Neural progenitor cell (in vitro differentiated cells): ENCODE measurements around the gene BRD3. TPM values are rescaled to one million over a fixed set of nuclear protein-coding genes. Genes with fewer than 3 reads are reported as not detected.

Source experiments
- DNase-seq: peaks from one replicate; pipeline ENCODE4 v3.0.0-alpha.2; 2016; ENCODE audit warnings: low spot score
- H2AFZ ChIP-seq: fragments of 200-600 bp; sonication (generic); replicated peaks from 2 replicates; pipeline ENCODE4 v1.6.1; 2016; ENCODE audit warnings: antibody characterized with exemption
- H3F3A ChIP-seq: fragments of 200-600 bp; sonication (generic); 2 replicates; pipeline ENCODE4 v1.6.1; 2016; ENCODE audit warnings: antibody characterized with exemption, low read depth
- H3K27ac ChIP-seq: fragments of 200-600 bp; sonication (generic); 2 replicates; pipeline ENCODE4 v1.5.1; 2016; ENCODE audit warnings: mild to moderate bottlenecking
- H3K27me3 ChIP-seq: fragments of 200-600 bp; sonication (generic); 2 replicates; pipeline ENCODE4 v1.6.1; 2016; ENCODE audit warnings: mild to moderate bottlenecking, moderate library complexity
- H3K36me3 ChIP-seq: fragments of 200-600 bp; sonication (generic); 2 replicates; pipeline ENCODE4 v1.5.1; 2016
- H3K4me1 ChIP-seq: fragments of 200-600 bp; sonication (generic); 2 replicates; pipeline ENCODE4 v1.6.1; 2016; ENCODE audit warnings: mixed run types
- H3K4me2 ChIP-seq: fragments of 200-600 bp; sonication (generic); 2 replicates; pipeline ENCODE4 v1.6.1; 2016
- H3K4me3 ChIP-seq: fragments of 200-600 bp; sonication (generic); 2 replicates; pipeline ENCODE4 v1.5.1; 2016
- H3K79me2 ChIP-seq: fragments of 200-600 bp; sonication (generic); 2 replicates; pipeline ENCODE4 v1.6.1; 2016; ENCODE audit warnings: low read depth
- H3K9ac ChIP-seq: fragments of 200-600 bp; sonication (generic); 2 replicates; pipeline ENCODE4 v1.6.1; 2016
- H3K9me3 ChIP-seq: fragments of 200-600 bp; sonication (generic); 2 replicates; pipeline ENCODE4 v1.5.1; 2016; ENCODE audit warnings: low read depth
- H4K20me1 ChIP-seq: fragments of 200-600 bp; sonication (generic); 2 replicates; pipeline ENCODE4 v1.6.1; 2016; ENCODE audit warnings: low read depth
- H3K27ac Mint-ChIP-seq: 3 replicates; pipeline ENCODE4 v1.8.0; 2021; ENCODE audit warnings: mixed read lengths
- H3K27me3 Mint-ChIP-seq: 2 replicates; pipeline ENCODE4 v1.8.0; 2022; ENCODE audit warnings: low read depth, mild to moderate bottlenecking, inconsistent platforms, moderate library complexity, mixed read lengths; ENCODE audit not compliant: insufficient read depth
- H3K36me3 Mint-ChIP-seq: 3 replicates; pipeline ENCODE4 v1.8.0; 2021; ENCODE audit warnings: mixed read lengths
- H3K4me1 Mint-ChIP-seq: 3 replicates; pipeline ENCODE4 v1.8.0; 2021; ENCODE audit warnings: mixed read lengths
- H3K4me3 Mint-ChIP-seq: 3 replicates; pipeline ENCODE4 v1.8.0; 2021; ENCODE audit warnings: mild to moderate bottlenecking, moderate library complexity, mixed read lengths
- H3K9me3 Mint-ChIP-seq: 3 replicates; pipeline ENCODE4 v1.8.0; 2020; ENCODE audit warnings: mixed read lengths
- CTCF ChIP-seq: fragments of 200-600 bp; sonication (generic); IDR thresholded peaks from 2 replicates; pipeline ENCODE4 v1.5.1; 2017; ENCODE audit warnings: antibody characterized with exemption, mild to moderate bottlenecking
- EZH2 ChIP-seq: fragments of 200-600 bp; sonication (generic); IDR thresholded peaks from 2 replicates; pipeline ENCODE4 v1.6.1; 2017; ENCODE audit warnings: antibody characterized with exemption, mild to moderate bottlenecking, moderate library complexity
- EZH2phosphoT487 ChIP-seq: fragments of 200-600 bp; sonication (generic); IDR thresholded peaks from 2 replicates; pipeline ENCODE4 v1.6.1; 2017; ENCODE audit warnings: antibody characterized with exemption
- total RNA-seq: library from RNA; depleted of rRNA; stranded (reverse); fragments of >200 nt; gene quantifications from 2 replicates; pipeline ENCODE4 v1.2.3, GENCODE V29; 2015; ENCODE audit warnings: low replicate concordance

BRD3 gene
- total RNA-seq, 1 donor from 2014 or later = 14.8 TPM

DNA sequence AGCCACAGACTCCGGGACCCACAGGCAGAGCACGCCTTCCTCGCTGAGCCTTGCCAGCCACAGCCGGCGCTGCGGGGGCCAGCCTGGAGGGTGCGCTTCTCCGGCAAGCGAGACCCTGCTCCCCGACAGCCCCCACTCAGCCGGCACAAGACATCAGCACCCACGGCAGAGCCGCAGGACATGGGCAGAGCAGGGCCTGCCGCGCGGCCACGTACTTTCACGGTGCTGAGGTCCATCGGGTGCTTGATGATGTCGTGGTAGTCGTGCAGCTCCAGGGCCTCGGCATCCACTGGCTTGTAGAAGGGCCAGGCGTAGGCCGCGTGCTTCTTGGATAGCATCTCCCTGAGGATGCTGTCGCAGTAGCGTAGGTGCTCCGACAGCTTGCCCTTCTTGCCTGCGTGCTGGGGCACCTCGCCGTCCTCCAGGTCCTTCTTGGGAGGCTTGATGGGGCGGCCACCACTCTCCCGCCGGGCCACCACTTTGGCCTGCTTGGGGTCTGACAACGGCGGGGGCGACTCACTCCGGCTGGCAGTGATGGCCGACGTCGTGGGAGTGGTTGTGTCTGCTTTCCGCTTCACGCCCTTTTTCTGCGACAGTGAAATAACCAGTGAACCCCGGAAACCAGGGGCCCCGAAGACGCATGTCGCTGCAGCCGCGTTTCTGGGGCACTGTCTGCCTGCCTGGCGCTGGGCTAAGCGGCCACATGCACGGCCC is 19.8 kb downstream of the BRD3 start:
- Histone ChIP-seq H3K9ac (no peak overlapping the region), H3K27ac (no peak overlapping the region), H4K20me1 (peaks cover 81% of the 10 kb centered on the region), H3K4me1 (no peaks in the 10 kb centered on the region), H3K79me2 (peaks cover 4% of the 10 kb centered on the region), H3K27me3 (no peaks in the 10 kb centered on the region), H3K36me3 (no peaks in the 10 kb centered on the region), H3K4me3 (no peak overlapping the region), H2AFZ (no peak overlapping the region), H3F3A (no peaks in the 10 kb centered on the region), H3K9me3 (no peaks in the 10 kb centered on the region), H3K4me2 (no peak overlapping the region)
- no peaks in the 10 kb centered on the region for H3K9me3 Mint-ChIP-seq
- TF ChIP-seq EZH2 (no peak), EZH2phosphoT487 (no peak), CTCF (no peak)
- no peaks in the 10 kb centered on the region for H3K4me1 Mint-ChIP-seq
- peaks cover 2% of the 10 kb centered on the region for H3K27me3 Mint-ChIP-seq
- peaks cover 16% of the 10 kb centered on the region for H3K36me3 Mint-ChIP-seq
- no peak overlapping the region for H3K4me3 Mint-ChIP-seq
- no peak for DNase-seq
- no peak overlapping the region for H3K27ac Mint-ChIP-seq

DNA sequence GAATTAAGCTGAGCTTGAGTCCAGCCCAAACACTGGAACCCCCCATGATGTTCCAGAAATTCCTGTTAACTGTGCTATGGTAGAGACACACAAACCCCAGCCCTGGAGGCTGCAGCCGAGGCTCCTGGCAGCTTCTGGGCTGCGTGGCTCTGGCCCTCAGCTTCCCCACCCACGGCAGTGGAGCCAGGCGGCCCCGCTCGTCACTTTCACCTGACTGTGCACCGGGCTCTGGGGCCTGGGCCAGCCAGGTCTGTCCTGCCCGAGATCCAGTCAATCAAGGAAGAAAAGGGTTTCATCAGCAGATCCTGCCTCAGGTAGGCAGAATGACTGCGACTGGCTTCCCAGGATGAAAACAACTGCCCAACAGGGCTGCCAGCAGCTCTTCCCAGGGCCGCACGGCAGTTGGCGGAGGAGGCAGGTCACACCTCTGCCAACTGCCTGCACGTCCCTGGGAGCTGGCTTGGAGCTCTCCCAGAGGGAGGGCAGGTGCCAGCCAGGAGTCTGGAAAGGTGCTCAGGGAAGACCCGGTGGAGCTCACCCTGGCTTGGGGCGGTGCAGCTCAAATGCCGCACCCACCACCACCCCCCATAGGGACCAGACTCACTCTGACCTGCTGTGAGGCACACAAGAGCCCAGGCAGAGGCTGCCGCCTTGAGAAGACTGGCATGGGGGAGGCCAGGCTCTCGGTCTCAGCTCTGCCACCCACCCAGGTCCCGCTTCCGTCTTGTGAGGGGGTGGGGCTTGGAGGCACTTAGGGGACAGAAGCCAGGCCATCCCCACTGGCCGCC is 20.7 kb downstream of the BRD3 start:
- no peaks in the 10 kb centered on the region for H3K9me3 Mint-ChIP-seq
- Histone ChIP-seq H3K9ac (no peak overlapping the region), H2AFZ (no peak overlapping the region), H3F3A (no peaks in the 10 kb centered on the region), H3K4me1 (no peaks in the 10 kb centered on the region), H4K20me1 (peaks cover 74% of the 10 kb centered on the region), H3K27me3 (no peaks in the 10 kb centered on the region), H3K4me3 (no peak overlapping the region), H3K9me3 (no peaks in the 10 kb centered on the region), H3K27ac (no peak overlapping the region), H3K36me3 (no peaks in the 10 kb centered on the region), H3K79me2 (no peaks in the 10 kb centered on the region), H3K4me2 (no peak overlapping the region)
- no peak overlapping the region for H3K27ac Mint-ChIP-seq
- TF ChIP-seq EZH2phosphoT487 = no peak
- H3K4me3 Mint-ChIP-seq = no peak overlapping the region
- peaks cover 16% of the 10 kb centered on the region for H3K36me3 Mint-ChIP-seq
- DNase-seq = no peak
- H3K27me3 Mint-ChIP-seq = peaks cover 2% of the 10 kb centered on the region
- no peaks in the 10 kb centered on the region for H3K4me1 Mint-ChIP-seq

DNA sequence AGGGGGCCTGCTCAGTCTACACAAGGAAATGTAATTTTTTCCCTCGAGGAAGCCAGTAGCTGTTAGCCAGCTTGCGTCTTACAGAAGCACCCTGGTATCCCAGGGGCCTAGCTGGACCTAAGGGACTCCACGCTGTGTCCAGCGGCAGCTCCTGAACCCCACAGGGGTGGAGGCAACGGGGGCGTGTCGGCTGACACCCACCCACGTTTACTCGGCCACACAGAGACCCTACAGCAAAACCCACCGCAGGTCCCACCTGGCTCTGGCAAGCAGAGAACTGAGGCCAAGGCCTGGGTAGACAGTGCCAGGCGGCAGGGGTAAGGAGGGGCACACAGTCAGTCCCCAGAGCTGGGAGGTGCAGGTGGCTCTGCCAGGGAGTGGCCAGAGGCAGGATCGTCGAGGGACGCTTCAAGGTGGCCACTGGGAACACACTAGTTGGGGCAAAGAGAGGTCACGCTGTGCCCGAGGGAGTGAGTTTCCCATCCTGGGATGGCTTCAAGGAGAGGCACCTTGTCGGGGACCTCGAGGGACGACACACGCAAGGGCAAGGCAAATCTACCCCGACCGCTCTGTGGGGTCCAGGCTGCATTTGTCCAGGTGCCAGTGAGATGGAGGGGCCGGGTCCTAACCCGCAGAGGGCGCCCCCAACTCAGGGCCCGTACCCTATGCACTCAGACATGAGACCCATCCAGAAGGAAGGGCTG is 21.8 kb downstream of the BRD3 start:
- Mint-ChIP-seq H3K4me1 (no peaks in the 10 kb centered on the region), H3K36me3 (peaks cover 12% of the 10 kb centered on the region), H3K9me3 (no peaks in the 10 kb centered on the region), H3K4me3 (no peak overlapping the region), H3K27me3 (peaks cover 3% of the 10 kb centered on the region), H3K27ac (no peak overlapping the region)
- Histone ChIP-seq H4K20me1 (peaks cover 66% of the 10 kb centered on the region), H3K79me2 (no peaks in the 10 kb centered on the region), H3K36me3 (no peaks in the 10 kb centered on the region), H3F3A (no peaks in the 10 kb centered on the region), H3K4me2 (no peak overlapping the region), H3K9me3 (no peaks in the 10 kb centered on the region), H2AFZ (no peak overlapping the region), H3K27ac (no peak overlapping the region), H3K4me3 (no peak overlapping the region), H3K4me1 (no peaks in the 10 kb centered on the region), H3K9ac (no peak overlapping the region), H3K27me3 (no peaks in the 10 kb centered on the region)
- TF ChIP-seq CTCF (no peak), EZH2phosphoT487 (no peak), EZH2 (no peak)
- no peak for DNase-seq
